ENCODE data around the gene CMTM4.

Gene CMTM4

GRCh38 chr16:66603537-66604375 is 92.8 kb downstream of the CMTM4 start:
- ATAC-seq, result peak; percentile 48
- TF ChIP-seq CSDC2 (CRISPR knock-in tag; IDR thresholded peaks at IDR 0.05) (peak; percentile 18; the same call in 1 of the 2 replicates), ISL1 (CRISPR knock-in tag; IDR thresholded peaks at IDR 0.05) (0 out of 2 replicates have a peak, but pooled peaks have one; percentile 17), ARNTL (CRISPR knock-in tag; IDR thresholded peaks at IDR 0.05; ENCODE audit: borderline replicate concordance, low read depth) (no peak), ZFP3 (CRISPR knock-in tag; IDR thresholded peaks at IDR 0.05) (0 out of 2 replicates have a peak, but pooled peaks have one; percentile 49), SNAI2 (CRISPR knock-in tag; IDR thresholded peaks at IDR 0.05) (peak; percentile 80; the same call in 1 of the 2 replicates), CREB5 (CRISPR knock-in tag; IDR thresholded peaks at IDR 0.05; ENCODE audit: low read depth) (no peak), TSHZ2 (CRISPR knock-in tag; IDR thresholded peaks at IDR 0.05) (0 out of 2 replicates have a peak, but pooled peaks have one; percentile 16)

GRCh38 chr16:66601471-66601870 is 95.1 kb downstream of the CMTM4 start:
- ATAC-seq, result no peak
- TF ChIP-seq ZFP30 (CRISPR knock-in tag; IDR thresholded peaks at IDR 0.05) (no peak), PPARA (CRISPR knock-in tag; IDR thresholded peaks at IDR 0.05; ENCODE audit: borderline replicate concordance) (no peak), SNAI2 (CRISPR knock-in tag; IDR thresholded peaks at IDR 0.05) (no peak), ZFP3 (CRISPR knock-in tag; IDR thresholded peaks at IDR 0.05) (no peak), CREB5 (CRISPR knock-in tag; IDR thresholded peaks at IDR 0.05; ENCODE audit: low read depth) (no peak), ZC3H10 (CRISPR knock-in tag; IDR thresholded peaks at IDR 0.05) (no peak), ZNF8 (CRISPR knock-in tag; IDR thresholded peaks at IDR 0.05) (no peak), ZNF565 (CRISPR knock-in tag; conservative IDR thresholded peaks at IDR 0.05; ENCODE audit: low read depth) (no peak), TCF4 (CRISPR knock-in tag; IDR thresholded peaks at IDR 0.05; ENCODE audit: borderline replicate concordance) (no peak), POU6F1 (CRISPR knock-in tag; IDR thresholded peaks at IDR 0.05; ENCODE audit: borderline replicate concordance, low read depth) (no peak), TOX (CRISPR knock-in tag; IDR thresholded peaks at IDR 0.05; ENCODE audit: borderline replicate concordance) (no peak), CSDC2 (CRISPR knock-in tag; IDR thresholded peaks at IDR 0.05) (no peak), OSR1 (CRISPR knock-in tag; IDR thresholded peaks at IDR 0.05) (no peak), ARNTL (CRISPR knock-in tag; IDR thresholded peaks at IDR 0.05; ENCODE audit: borderline replicate concordance, low read depth) (no peak), GLIS3 (CRISPR knock-in tag; IDR thresholded peaks at IDR 0.05) (no peak), PATZ1 (CRISPR knock-in tag; IDR thresholded peaks at IDR 0.05; ENCODE audit: borderline replicate concordance) (no peak), CSRNP3 (CRISPR knock-in tag; IDR thresholded peaks at IDR 0.05) (no peak), BACH2 (CRISPR knock-in tag; IDR thresholded peaks at IDR 0.05; ENCODE audit: borderline replicate concordance) (no peak)
